Measurements from ENCODE around the gene MRPL39.

Gene MRPL39

GRCh38 chr21:25569711-25570110, 37.6 kb downstream of the MRPL39 start:
- no peaks in the 10 kb centered on the region for H3K27me3 ChIP-seq (replicated peaks; ENCODE audit: control insufficient read depth, insufficient read depth, low read length)
- TF ChIP-seq CTCF (IDR thresholded peaks at IDR 0.05; ENCODE audit: insufficient read depth, low read length, poor library complexity, severe bottlenecking), result no peak

GRCh38 chr21:25569084-25569483, 38.2 kb downstream of the MRPL39 start:
- no peak for TF ChIP-seq CTCF (IDR thresholded peaks at IDR 0.05; ENCODE audit: insufficient read depth, low read length, poor library complexity, severe bottlenecking)
- Histone ChIP-seq H3K4me3 (replicated peaks; ENCODE audit: low read depth, low read length) (peak overlapping the region; percentile 92), H3K27me3 (replicated peaks; ENCODE audit: control insufficient read depth, insufficient read depth, low read length) (no peaks in the 10 kb centered on the region), H3K36me3 (ENCODE audit: control insufficient read depth, insufficient read depth, low read length) (peaks cover 22% of the 10 kb centered on the region)
- DNase-seq (ENCODE audit: extremely low read depth, insufficient read length), result no peak

More at GRCh38 chr21:25569711-25570110, 37.6 kb downstream of the MRPL39 start:
- Histone ChIP-seq H3K36me3 (ENCODE audit: control insufficient read depth, insufficient read depth, low read length) (peaks cover 18% of the 10 kb centered on the region), H3K4me3 (replicated peaks; ENCODE audit: low read depth, low read length) (peak overlapping the region; percentile 92)
- DNase-seq (ENCODE audit: extremely low read depth, insufficient read length), result no peak

DNA sequence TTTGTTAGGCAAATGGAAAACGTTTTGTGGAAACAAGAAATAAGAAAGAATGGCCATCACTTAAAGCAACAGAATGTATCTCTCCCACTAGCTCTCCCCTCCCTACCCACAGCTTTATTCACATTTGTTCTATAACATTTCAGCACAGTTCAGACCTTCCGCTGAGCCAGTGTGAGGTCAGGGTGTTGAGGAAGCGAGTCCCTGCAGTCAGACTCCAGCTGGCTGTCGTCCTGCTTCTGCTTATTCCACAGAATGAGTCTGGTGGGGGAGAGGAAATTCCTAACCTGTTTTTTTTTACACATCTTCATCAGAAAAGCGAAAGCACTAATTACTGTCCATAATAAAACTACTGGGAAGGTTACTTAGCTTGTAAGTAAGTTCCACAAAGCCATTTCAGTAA, 39.0 kb downstream of the MRPL39 start:
- peaks cover 24% of the 10 kb centered on the region for H3K36me3 ChIP-seq (ENCODE audit: control insufficient read depth, insufficient read depth, low read length)
- peak overlapping the region; percentile 92 for H3K4me3 ChIP-seq (replicated peaks; ENCODE audit: low read depth, low read length)
- no peak for DNase-seq (ENCODE audit: extremely low read depth, insufficient read length)
- H3K27me3 ChIP-seq (replicated peaks; ENCODE audit: control insufficient read depth, insufficient read depth, low read length), result no peaks in the 10 kb centered on the region
- TF ChIP-seq CTCF (IDR thresholded peaks at IDR 0.05; ENCODE audit: insufficient read depth, low read length, poor library complexity, severe bottlenecking), result no peak

GRCh38 chr21:25567472-25567871, 39.8 kb downstream of the MRPL39 start:
- Histone ChIP-seq H3K36me3 (ENCODE audit: control insufficient read depth, insufficient read depth, low read length) (peaks cover 24% of the 10 kb centered on the region), H3K27me3 (replicated peaks; ENCODE audit: control insufficient read depth, insufficient read depth, low read length) (no peaks in the 10 kb centered on the region)
- TF ChIP-seq CTCF (IDR thresholded peaks at IDR 0.05; ENCODE audit: insufficient read depth, low read length, poor library complexity, severe bottlenecking), result peak; percentile 33

GRCh38 chr21:25566645-25567044, 40.6 kb downstream of the MRPL39 start:
- H3K36me3 ChIP-seq (ENCODE audit: control insufficient read depth, insufficient read depth, low read length), result peaks cover 24% of the 10 kb centered on the region
- no peaks in the 10 kb centered on the region for H3K27me3 ChIP-seq (replicated peaks; ENCODE audit: control insufficient read depth, insufficient read depth, low read length)
- H3K4me3 ChIP-seq (replicated peaks; ENCODE audit: low read depth, low read length), result peak overlapping the region; percentile 92
- DNase-seq (ENCODE audit: extremely low read depth, insufficient read length), result no peak
- no peak for TF ChIP-seq CTCF (IDR thresholded peaks at IDR 0.05; ENCODE audit: insufficient read depth, low read length, poor library complexity, severe bottlenecking)

More at GRCh38 chr21:25567472-25567871, 39.8 kb downstream of the MRPL39 start:
- DNase-seq (ENCODE audit: extremely low read depth, insufficient read length), result no peak
- H3K4me3 ChIP-seq (replicated peaks; ENCODE audit: low read depth, low read length), result peak overlapping the region; percentile 92
